Stimulated activated CD4-positive, alpha-beta T cell treated with anti-CD3 and anti-CD28 coated beads, TNF-alpha, amount 100 ng/mL, for 1 hour (primary cell): Measurements from ENCODE around the gene SASH1.

ENCODE experiments used
- DNase-seq, 3 donors: peaks; one replicate each; pipeline ENCODE4 v3.0.0-alpha.2; 2020; ENCODE audit warnings: low read depth in 3 of 3, low spot score in 1 of 3

The SASH1 gene

GRCh38 chr6:148398678-148399077 is 56.0 kb downstream of the SASH1 start:
- no peak for DNase-seq

GRCh38 chr6:148401571-148401970 is 58.9 kb downstream of the SASH1 start:
- no peak for DNase-seq

DNA sequence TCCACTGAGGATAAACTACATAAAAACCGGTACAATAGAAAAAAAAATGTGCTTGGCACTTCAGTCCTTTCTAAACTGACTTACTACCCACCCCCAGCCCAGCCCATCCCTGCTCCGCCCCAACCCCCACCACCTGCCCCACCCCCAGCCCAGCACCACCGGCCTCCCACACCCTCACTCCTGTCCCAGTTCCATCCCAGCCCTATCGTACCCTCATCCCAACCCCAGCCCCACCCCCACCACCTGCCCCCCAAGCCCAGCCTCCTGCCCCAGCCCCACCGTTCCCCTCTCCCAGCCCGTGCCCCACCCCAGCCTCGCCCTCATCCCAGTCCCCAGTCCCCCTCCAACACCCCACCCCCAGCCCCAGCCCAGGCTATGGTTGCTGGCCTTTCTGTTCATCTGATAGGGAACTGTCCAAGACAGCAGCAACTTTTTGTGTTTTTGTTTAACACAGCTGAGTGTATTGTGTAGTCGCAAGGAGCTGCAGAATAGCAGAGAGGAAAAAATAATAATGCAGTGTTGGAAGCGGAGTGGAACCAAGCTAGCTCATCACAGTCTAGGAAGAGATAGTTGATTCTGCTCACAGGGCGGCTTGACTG is 61.9 kb downstream of the SASH1 start:
- DNase-seq = no peak

DNA sequence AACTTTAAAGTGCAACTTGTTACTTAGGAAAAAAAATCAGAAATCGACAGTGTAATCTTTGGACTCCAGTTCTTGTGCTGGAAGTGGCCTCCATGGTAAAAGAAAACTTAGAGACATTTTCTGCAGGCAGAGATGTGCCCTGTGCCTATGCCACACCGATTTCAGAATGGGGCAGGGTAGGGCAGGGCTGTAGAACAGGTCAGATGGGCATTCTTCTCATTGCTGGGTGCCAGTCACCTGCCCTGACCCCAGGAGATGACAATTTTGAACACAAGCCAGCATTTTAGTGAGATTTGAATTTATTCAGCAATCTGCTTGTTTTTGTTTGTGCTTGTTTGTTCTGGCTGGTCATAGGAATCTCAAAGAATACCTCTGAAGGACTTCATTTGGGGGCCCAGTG is 63.3 kb downstream of the SASH1 start:
- DNase-seq = no peak

- DNase-seq = no peak
Observed at GRCh38 chr6:148406579-148407371, 64.1 kb downstream of the SASH1 start.

- no peak for DNase-seq
Observed at GRCh38 chr6:148407372-148407771, 64.7 kb downstream of the SASH1 start.

DNA sequence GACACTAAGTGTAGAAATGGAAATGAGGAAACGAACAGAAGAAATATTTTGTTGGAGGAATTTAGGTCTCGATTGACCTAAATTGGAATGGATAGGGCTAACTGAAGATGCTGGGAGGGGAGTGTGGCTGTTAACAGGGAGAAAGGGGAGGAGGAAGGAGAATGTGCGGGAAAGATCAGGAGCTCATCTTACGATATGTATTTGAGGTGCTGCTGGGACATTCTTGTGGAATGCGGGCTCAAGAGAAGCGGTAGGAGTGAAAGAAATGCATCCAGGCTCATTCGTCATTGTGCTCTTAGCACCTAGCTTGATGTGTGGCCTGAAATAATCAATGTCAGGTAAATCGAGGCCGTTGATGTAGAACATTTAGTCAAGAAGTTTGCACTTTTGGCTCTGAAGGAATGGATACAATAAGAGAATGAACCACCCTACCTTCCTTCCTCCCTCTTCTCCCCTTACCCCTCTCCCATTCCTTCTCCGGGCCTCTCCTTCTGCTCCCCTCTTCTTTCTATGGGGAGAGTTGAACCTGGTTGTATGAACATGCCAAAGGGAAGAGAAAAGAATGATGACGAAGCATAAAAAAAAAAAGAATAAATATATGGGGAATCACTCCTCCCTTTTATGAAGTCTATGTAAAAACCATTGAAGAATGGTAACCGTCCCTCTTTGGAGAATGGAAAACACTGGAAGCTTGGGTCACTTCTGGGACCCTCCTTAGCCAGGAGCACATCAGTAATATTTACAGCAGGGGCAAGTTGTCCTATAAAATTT is 70.9 kb downstream of the SASH1 start:
- DNase-seq = no peak

- DNase-seq = no peak
Observed at GRCh38 chr6:148414092-148414489, 71.5 kb downstream of the SASH1 start.

DNA sequence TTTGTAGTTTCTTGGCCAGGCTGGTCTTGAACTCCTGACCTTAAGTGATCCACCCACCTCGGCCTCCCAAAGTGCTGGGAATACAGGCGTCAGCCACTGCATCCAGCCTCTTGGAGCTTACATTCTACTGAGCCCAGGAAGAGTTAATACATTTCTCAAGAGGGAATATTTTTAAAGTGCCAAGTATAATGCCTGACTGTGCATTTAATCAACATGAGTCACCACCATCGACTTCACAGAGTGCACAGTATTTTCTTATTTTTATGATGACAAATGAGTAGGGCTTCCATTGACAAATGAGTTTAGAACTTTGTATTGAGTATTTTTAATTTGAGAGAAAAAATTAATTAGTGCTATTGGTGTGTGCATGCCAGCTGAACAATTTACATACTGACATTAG is 72.2 kb downstream of the SASH1 start:
- no peak for DNase-seq

DNA sequence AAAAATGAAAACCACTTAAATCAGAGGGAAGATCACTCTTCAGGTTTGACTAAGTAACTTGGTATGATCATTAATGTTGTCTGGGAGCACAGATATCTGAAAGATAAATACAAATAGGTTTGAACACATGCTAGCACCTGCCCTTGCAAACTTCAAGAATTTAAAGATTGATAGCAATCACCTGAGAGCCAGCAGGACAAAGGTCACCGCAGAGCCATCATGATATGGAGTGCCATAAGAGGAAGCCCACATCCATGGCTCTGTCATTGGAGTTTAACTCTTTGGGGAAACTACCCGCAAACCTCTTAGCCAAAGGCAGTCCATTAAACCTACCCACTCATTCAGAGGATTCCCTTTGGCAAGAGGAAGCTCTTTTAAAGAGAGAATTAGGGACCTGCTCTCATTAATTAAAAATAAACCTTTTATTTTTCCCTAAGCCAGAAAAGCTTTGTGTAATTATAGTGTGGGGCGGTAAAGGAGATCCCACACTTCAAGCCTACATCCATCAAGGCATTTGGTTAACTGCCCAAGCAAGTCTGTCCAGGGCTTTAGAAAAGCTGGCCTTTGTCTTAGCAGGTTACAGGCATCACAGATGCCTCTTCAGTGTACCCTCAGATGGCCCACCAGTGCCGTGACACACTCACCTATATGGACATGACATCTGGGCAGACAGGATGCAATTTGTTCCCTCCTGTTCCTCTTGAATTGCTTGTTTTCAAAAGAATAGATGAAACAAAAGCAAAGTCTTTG is 73.0 kb downstream of the SASH1 start:
- no peak for DNase-seq

GRCh38 chr6:148416330-148416965 is 73.8 kb downstream of the SASH1 start:
- DNase-seq = no peak

- no peak for DNase-seq
Observed at GRCh38 chr6:148417045-148417444, 74.4 kb downstream of the SASH1 start.

- DNase-seq = no peak
Observed at GRCh38 chr6:148419430-148419829, 76.8 kb downstream of the SASH1 start.

- no peak for DNase-seq
Observed at GRCh38 chr6:148422085-148422484, 79.4 kb downstream of the SASH1 start.

DNA sequence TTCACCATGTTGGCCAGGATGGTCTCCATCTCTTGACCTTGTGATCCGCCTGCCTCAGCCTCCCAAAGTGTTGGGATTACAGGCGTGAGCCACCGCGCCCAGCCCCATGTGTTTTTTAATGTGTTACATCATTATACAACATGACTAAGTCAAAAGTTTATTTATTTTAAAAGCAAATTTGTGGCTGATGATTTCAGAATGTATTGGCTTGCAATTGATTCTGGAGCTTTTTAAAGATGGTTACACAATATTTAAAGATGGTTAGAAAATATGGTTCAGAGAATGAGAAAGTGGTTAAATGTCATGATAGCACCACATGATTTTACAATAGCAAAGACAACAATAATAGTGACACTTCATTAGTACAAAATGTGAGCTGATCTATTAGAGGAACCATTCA is 80.5 kb downstream of the SASH1 start:
- DNase-seq = no peak

DNA sequence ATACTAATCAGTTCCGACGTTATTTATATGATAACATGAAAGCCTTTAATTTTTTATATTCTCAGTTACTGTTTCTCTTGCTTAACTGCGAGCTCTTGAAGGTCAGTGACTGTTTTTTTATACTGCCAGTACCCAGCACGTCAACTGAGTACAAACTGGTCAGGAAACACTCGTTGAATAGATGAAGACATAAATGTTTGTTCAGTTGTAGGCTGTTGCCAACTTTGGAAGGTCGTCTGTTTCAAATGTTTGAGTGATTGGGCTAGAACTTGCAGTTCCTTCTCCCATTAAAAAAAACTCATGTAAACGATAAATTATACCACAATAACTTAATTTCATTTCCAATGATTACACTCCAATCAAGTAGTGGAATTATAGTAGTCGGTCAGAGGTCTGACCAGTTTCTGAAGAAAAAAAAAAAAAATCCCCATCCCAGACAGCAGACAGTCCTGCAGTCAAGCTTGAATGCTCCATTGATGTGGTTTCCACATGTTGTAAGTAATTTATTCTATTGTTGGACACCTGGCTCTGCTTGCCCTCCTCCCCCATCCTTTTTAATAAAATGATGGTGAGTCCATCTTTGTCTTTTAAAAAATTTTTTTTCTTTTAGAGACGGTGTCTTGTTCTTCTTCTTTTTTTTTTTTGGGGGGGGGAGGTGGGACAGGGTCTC is 81.1 kb downstream of the SASH1 start:
- no peak for DNase-seq

- DNase-seq = no peak
Observed at GRCh38 chr6:148425443-148425842, 82.8 kb downstream of the SASH1 start.

DNA sequence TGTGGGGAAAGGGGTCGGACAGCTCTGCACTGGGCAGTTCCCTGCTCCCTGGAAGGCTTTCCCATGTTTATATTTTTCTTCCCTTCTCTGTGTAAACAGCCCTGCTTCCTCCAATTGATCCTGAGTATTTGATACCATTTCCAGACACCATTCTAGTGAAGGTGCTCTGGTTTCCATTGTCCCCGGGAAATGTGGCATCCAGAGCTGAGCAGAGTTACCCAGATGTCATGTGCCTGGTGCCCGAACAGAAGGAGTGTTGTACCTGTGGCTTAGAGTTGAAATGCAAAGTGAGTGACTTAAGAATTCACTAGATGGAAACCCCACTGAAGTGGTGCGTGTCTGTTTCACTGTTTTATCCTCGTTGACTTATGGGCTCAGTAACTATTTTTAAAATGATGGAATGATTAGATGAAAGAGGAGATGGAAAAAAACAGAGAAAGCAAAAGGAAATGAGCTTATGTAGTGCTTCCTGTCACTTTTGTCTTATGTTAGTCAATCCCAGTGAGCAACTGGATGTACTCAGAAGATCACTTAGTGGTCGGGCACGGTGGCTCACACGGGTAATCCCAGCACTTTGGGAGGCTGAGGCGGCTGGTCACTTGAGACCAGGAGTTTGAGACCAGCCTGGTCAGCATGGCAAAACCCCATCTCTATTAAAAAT is 83.8 kb downstream of the SASH1 start:
- no peak for DNase-seq

GRCh38 chr6:148427333-148427732 is 84.7 kb downstream of the SASH1 start:
- no peak for DNase-seq

DNA sequence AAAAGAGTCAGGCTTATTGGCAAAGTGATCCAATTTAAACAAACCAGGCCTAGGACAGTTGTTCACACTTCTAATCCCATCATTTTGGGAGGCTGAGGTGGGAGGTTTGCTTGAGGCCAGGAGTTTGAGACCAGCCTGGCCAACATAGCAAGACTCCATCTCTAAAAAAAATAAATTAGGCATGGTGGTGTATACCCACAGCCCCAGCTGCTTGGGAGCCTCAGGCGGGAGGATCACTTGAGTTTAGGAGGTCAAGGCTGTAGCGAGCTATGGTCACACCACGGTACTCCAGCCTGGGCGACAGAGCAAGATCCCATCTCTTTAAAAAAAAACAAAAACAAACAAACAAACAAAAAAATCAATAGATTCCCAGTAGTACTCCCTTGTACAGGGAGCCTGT is 86.8 kb downstream of the SASH1 start:
- no peak for DNase-seq
